PFSK-1 (cell line): Measurements from ENCODE around the gene FKBP2.

Experiments used
- POLR2AphosphoS5 ChIP-seq: IDR thresholded peaks from 2 replicates; pipeline ENCODE4 v1.6.1; 2012; ENCODE audit warnings: low read depth, mild to moderate bottlenecking, control low read depth, low read length, moderate library complexity
- REST ChIP-seq, 2 experiments: IDR thresholded peaks; 2 replicates each; pipeline versions ENCODE4 v1.6.1 to v1.8.0; 2011 to 2012; ENCODE audit warnings: low read depth in 2 of 2, low read length in 2 of 2, control low read depth in 1 of 2, inconsistent platforms in 1 of 2, mild to moderate bottlenecking in 1 of 2, moderate library complexity in 1 of 2; ENCODE audit not compliant: insufficient read depth in 1 of 2

GRCh38 chr11:64263021-64263946, 22.4 kb downstream of the FKBP2 start:
- TF ChIP-seq REST (IDR thresholded peaks at IDR 0.05; ENCODE audit: insufficient read depth in 1 of 2, low read depth in 2 of 2, low read length in 2 of 2) (no peak), POLR2AphosphoS5 (no peak)
